Measurements from ENCODE around the gene CACNB4. TPM values are rescaled to one million over a fixed set of nuclear protein-coding genes. Genes with fewer than 3 reads are reported as not detected.

Gene CACNB4
- total and polyA plus RNA-seq, 10 donors, result 0.14 to 5.1 (median 1.6) TPM

DNA sequence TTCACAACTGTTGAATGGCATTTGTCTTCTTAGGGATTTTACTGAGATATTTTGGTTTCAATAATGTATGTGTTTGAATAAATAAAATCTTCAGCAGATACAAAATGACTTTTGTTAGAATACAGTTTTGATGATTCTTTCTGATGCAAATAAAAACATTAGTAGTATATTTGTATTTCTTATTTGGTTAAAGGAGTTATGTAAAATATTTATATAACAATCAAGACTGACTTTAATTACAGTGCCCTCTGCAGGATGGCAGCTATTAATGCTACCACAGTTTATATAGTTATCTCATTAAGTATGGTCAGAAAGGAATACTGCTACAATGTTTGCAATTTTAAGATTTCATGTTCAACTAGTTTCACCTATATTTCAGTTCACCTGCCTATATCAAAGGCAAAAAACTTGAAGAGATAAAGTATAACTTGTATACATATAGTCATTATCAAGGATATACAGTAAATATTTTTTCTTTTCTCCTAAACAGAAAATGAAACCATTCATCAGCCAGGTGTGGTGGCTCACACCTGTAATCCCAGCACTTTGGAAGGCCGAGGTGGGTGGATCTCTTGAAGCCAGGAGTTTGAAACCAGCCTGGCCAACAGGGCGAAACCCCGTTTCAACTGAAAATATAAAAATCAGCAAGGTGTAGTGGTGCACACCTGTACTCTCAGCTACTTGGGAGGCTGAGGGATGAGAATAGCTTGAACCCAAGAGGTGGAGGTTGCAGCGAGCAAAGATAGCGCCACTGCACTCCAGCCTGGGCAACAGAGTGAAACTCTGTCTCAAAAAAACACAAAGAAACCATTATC lies 290.4 kb downstream of the CACNB4 start:
- Histone ChIP-seq H3K27ac (peak overlapping the region in 1 of 8 donors; percentile 8), H3K4me1 (peaks cover 0 to 32% (median 15%) of the 10 kb centered on the region in 6 donors), H3K36me3 (peaks cover 0 to 86% (median 35%) of the 10 kb centered on the region in 6 donors), H3K4me3 (no peak overlapping the region), H3K27me3 (replicated peaks in 1 of 7) (no peaks in the 10 kb centered on the region), H3K9me3 (peaks cover 0 to 9% (median 2%) of the 10 kb centered on the region in 8 donors)
- intact Hi-C loops (cut with DNase I; ENCODE audit: low total_unique reads), result no loop called here
- no peak for DNase-seq
- 80 to 86% (median 84%) methylated on average over 5 of the region's 5 CpGs for WGBS, 5 donors
- no peak for TF ChIP-seq POLR2A (IDR thresholded peaks at IDR 0.05)
- TF ChIP-seq, protein P1, sequence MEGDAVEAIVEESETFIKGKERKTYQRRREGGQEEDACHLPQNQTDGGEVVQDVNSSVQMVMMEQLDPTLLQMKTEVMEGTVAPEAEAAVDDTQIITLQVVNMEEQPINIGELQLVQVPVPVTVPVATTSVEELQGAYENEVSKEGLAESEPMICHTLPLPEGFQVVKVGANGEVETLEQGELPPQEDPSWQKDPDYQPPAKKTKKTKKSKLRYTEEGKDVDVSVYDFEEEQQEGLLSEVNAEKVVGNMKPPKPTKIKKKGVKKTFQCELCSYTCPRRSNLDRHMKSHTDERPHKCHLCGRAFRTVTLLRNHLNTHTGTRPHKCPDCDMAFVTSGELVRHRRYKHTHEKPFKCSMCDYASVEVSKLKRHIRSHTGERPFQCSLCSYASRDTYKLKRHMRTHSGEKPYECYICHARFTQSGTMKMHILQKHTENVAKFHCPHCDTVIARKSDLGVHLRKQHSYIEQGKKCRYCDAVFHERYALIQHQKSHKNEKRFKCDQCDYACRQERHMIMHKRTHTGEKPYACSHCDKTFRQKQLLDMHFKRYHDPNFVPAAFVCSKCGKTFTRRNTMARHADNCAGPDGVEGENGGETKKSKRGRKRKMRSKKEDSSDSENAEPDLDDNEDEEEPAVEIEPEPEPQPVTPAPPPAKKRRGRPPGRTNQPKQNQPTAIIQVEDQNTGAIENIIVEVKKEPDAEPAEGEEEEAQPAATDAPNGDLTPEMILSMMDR (IDR thresholded peaks at IDR 0.05 in 8 of 11, conservative IDR thresholded peaks at IDR 0.05 in 3 of 11), result peak in 8 of 11 experiments; percentile 42 to 65 (median 58)

- no peak overlapping the region for H3K4me3 ChIP-seq
- H3K27me3 ChIP-seq (replicated peaks in 1 of 7), result no peaks in the 10 kb centered on the region
- H3K36me3 ChIP-seq, result peaks cover 0 to 86% (median 20%) of the 10 kb centered on the region in 6 donors
- H3K9me3 ChIP-seq, result no peaks in the 10 kb centered on the region
- intact Hi-C loops (cut with DNase I; ENCODE audit: low total_unique reads), result no loop called here
- H3K27ac ChIP-seq, result no peak overlapping the region
- TF ChIP-seq, protein P1 (IDR thresholded peaks at IDR 0.05 in 8 of 11, conservative IDR thresholded peaks at IDR 0.05 in 3 of 11), result no peak
- TF ChIP-seq POLR2A (IDR thresholded peaks at IDR 0.05) (no peak), POLR2AphosphoS5 (IDR thresholded peaks at IDR 0.05) (no peak)
- peaks cover 0 to 32% (median 15%) of the 10 kb centered on the region in 6 donors for H3K4me1 ChIP-seq
- no peak for DNase-seq
Observed at GRCh38 chr2:151805961-151806360, 292.9 kb downstream of the CACNB4 start.

DNA sequence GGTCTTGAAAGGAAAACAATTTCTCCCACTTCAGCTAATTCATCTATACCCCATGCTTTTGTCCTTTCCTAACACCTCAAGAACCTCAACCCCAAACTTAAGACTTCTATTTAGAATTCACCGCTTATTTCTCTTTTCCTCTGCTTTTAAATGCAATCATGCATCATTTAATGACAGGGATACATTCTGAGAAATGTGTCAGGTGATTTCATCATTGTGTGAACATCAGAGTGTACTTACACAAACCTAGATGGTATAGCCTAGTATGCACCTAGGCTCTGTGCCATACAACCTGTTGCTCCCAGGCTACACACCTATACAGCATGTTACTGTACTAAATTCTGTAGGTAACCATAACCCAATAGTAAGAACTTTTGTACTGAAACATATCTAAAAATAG lies 293.5 kb downstream of the CACNB4 start:
- Histone ChIP-seq H3K27ac (no peak overlapping the region), H3K9me3 (no peaks in the 10 kb centered on the region), H3K4me3 (no peak overlapping the region), H3K36me3 (peaks cover 0 to 82% (median 18%) of the 10 kb centered on the region in 6 donors), H3K27me3 (replicated peaks in 1 of 7) (no peaks in the 10 kb centered on the region), H3K4me1 (peaks cover 0 to 32% (median 15%) of the 10 kb centered on the region in 6 donors)
- intact Hi-C loops (cut with DNase I; ENCODE audit: low total_unique reads), result no loop called here
- DNase-seq, result no peak
- 91 to 100% (median 97%) methylated on average over 1 of the region's 1 CpG for WGBS, 5 donors
- TF ChIP-seq, protein P1 (IDR thresholded peaks at IDR 0.05 in 8 of 11, conservative IDR thresholded peaks at IDR 0.05 in 3 of 11), result no peak
- no peak for TF ChIP-seq POLR2AphosphoS5 (IDR thresholded peaks at IDR 0.05)
- no peak for TF ChIP-seq POLR2A (IDR thresholded peaks at IDR 0.05)

DNA sequence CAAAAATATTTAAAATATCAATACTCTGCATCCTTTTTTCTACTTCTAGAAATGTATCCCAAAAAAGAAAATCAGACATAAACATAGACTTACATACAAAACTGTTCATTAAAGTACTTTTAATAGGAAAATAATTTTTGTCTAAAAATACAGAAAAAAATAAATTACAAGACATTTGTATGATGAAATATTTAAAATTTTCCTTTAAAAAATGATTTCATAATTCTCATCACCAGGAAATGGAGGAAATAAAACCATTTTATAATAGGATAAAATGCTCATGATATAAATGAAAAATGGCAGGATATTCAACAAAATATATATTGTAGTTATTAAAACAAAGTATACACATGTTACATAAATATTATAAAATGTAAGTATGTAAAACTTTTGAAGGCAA lies 295.0 kb downstream of the CACNB4 start:
- H3K4me1 ChIP-seq, result peaks cover 0 to 28% (median 13%) of the 10 kb centered on the region in 6 donors

More for the DNA sequence above, 295.0 kb downstream of the CACNB4 start:
- no peak for DNase-seq
- intact Hi-C loops (cut with DNase I; ENCODE audit: low total_unique reads), result no loop called here
- H3K27ac ChIP-seq, result no peak overlapping the region
- H3K9me3 ChIP-seq, result no peaks in the 10 kb centered on the region
- no peak overlapping the region for H3K4me3 ChIP-seq
- no peaks in the 10 kb centered on the region for H3K27me3 ChIP-seq (replicated peaks in 1 of 7)
- H3K36me3 ChIP-seq, result peaks cover 0 to 69% (median 15%) of the 10 kb centered on the region in 6 donors
- TF ChIP-seq POLR2A (IDR thresholded peaks at IDR 0.05) (no peak), POLR2AphosphoS5 (IDR thresholded peaks at IDR 0.05) (no peak)
- TF ChIP-seq, protein P1 (IDR thresholded peaks at IDR 0.05 in 8 of 11, conservative IDR thresholded peaks at IDR 0.05 in 3 of 11), result no peak
